SK-N-SH (cell line): ENCODE results near the gene CAMK2N2.

ENCODE experiments used
- EP300 ChIP-seq, 2 experiments: IDR thresholded peaks; 2 replicates each; pipeline versions ENCODE4 v1.4.0 to v1.6.1; 2012; ENCODE audit warnings: borderline replicate concordance in 1 of 2, low read depth in 1 of 2, low read length in 1 of 2
- TF ChIP-seq, protein P1 (sequence below): fragments of 200-600 bp; sonication (generic); IDR thresholded peaks from 2 replicates; pipeline ENCODE4 v1.6.1; 2017; ENCODE audit warnings: antibody characterized with exemption, mild to moderate bottlenecking, moderate library complexity

DNA sequence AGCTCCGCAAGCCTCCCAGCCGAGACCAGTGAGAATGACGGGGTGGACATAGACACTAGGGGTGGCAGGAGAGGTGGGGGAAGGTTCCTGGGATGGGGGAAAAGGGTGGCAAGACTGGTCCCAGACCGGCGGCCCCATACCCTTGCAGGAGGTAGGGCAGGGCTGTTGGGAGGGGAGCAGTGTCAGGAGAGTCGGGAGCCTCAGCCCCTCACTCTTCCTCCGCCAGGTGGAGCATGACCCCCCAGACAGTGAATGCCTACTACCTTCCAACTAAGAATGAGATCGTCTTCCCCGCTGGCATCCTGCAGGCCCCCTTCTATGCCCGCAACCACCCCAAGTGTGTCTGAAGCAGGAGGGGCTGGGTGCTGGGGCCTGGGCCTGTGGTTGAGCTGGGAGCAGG is 29.0 kb upstream of the CAMK2N2 start:
- TF ChIP-seq, protein P1, sequence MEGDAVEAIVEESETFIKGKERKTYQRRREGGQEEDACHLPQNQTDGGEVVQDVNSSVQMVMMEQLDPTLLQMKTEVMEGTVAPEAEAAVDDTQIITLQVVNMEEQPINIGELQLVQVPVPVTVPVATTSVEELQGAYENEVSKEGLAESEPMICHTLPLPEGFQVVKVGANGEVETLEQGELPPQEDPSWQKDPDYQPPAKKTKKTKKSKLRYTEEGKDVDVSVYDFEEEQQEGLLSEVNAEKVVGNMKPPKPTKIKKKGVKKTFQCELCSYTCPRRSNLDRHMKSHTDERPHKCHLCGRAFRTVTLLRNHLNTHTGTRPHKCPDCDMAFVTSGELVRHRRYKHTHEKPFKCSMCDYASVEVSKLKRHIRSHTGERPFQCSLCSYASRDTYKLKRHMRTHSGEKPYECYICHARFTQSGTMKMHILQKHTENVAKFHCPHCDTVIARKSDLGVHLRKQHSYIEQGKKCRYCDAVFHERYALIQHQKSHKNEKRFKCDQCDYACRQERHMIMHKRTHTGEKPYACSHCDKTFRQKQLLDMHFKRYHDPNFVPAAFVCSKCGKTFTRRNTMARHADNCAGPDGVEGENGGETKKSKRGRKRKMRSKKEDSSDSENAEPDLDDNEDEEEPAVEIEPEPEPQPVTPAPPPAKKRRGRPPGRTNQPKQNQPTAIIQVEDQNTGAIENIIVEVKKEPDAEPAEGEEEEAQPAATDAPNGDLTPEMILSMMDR = no peak
- TF ChIP-seq EP300 (IDR thresholded peaks at IDR 0.05; ENCODE audit: borderline replicate concordance in 1 of 2, low read depth in 1 of 2, low read length in 1 of 2) = no peak
